C4-2B (cell line): ENCODE results near the gene P3H2.

ENCODE experiments used
- H3K27ac ChIP-seq: fragments of 450-650 bp; 2 replicates; pipeline ENCODE4 v1.5.1; 2017
- CTCF ChIP-seq: fragments of 450-650 bp; conservative IDR thresholded peaks from 2 replicates; pipeline ENCODE4 v1.5.1; 2017; ENCODE audit warnings: mild to moderate bottlenecking
- ZFX ChIP-seq: fragments of 450-650 bp; IDR thresholded peaks from 2 replicates; pipeline ENCODE4 v1.6.1; 2017

Gene P3H2

DNA sequence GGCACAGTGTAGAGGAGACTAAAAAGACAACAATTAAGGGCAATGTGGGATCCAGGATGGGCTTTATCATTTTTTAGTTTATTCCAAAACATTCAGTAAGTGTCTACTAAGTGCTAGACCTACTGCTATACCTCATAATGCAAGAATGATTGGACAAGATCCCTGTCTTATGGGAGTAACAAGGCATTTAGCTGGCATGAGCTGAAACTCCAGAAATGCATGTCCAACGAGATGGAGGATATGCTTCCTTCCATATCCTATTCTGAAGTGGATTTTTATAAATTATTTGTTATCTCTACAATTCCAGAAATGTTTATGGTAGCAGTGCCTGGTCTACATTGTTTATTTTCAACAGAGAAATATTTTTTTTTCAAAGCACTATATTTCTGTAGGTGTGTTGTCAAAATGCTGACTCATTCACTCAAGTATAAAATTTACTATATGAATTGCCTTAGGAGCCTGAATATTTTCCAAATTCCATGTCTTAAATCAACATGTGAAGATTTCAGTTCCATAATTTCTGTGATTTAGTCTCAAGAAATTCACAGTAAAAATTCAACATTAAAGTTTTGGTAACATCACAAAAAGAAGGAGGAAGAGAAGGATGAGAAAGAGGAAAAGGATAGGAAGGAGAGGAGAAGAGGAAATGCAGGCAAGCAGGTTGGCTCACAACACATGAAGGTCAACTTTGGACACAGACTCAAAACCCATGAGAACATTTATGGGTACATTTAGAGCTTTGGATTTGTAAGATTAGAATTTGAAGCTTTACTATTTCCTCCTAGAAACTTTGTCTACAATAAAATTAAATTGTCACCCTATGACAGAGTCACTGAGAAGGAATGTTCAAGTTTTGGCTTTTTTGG is 88.6 kb downstream of the P3H2 start:
- H3K27ac ChIP-seq = peak overlapping the region; percentile 41; the same call in 1 of the 2 replicates
- TF ChIP-seq ZFX (no peak), CTCF (no peak)

DNA sequence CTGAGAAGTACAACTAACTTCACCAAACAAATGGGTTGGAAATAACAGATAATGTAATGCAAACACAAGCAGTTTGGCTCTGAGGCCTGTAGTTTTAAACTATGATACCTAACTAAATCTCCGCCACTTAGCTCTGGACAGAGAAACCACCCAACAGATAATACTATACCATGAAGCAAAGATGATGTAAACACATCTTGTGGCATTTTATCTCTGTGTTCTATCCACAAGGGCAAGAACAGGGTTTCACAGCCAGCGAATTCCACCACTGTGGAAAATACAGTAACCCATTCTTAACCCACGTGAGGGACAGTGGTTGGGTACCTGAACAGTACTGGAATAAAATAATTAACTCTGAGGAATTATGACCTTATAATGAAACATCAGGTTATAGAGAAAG is 93.6 kb downstream of the P3H2 start:
- no peak for TF ChIP-seq ZFX
- TF ChIP-seq CTCF = no peak
- no peak overlapping the region for H3K27ac ChIP-seq

- no peak overlapping the region for H3K27ac ChIP-seq
- TF ChIP-seq CTCF (no peak), ZFX (no peak)
Observed at GRCh38 chr3:190026154-190026553, 94.5 kb downstream of the P3H2 start.

DNA sequence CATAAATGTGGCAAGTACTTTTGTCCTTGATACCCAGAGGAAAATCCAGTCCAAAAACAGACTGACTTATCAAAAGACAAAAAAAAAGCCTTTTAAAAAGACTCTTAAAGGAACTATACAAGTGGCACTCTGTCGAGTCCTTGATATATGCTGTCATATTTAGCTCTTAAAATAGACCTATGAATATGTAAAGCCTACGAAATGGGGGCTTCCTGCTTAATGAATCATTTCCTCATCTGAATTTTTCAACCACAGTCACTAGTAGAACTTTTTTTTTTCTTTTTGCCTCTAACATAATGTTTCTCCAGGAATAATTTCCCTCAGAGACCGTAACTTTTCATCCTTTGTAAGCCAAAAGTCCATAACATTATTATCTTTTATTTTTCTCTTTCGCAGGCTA is 95.8 kb downstream of the P3H2 start:
- no peak overlapping the region for H3K27ac ChIP-seq
- TF ChIP-seq CTCF = no peak

- TF ChIP-seq ZFX (no peak), CTCF (peak; percentile 26)
Observed at GRCh38 chr3:190019844-190020243, 100.9 kb downstream of the P3H2 start.

GRCh38 chr3:190019006-190019405 is 101.7 kb downstream of the P3H2 start:
- no peak for TF ChIP-seq ZFX
- no peak for TF ChIP-seq CTCF
- no peak overlapping the region for H3K27ac ChIP-seq

More at GRCh38 chr3:190019844-190020243, 100.9 kb downstream of the P3H2 start:
- H3K27ac ChIP-seq = no peak overlapping the region

- H3K27ac ChIP-seq = no peak overlapping the region
- TF ChIP-seq ZFX = no peak
- TF ChIP-seq CTCF = no peak
Observed at GRCh38 chr3:190018460-190018859, 102.2 kb downstream of the P3H2 start.
